ENCODE data around the gene PRG2. TPM values are rescaled to one million over a fixed set of nuclear protein-coding genes. Genes with fewer than 3 reads are reported as not detected.

The PRG2 gene
- total RNA-seq, 4 donors from 2014 or later = 0.33 TPM; not detected in 3

GRCh38 chr11:57434640-57435546 lies 44.4 kb upstream of the PRG2 start:
- TF ChIP-seq POLR2AphosphoS5 (IDR thresholded peaks at IDR 0.05) = peak; percentile 63 to 78
- no peak for TF ChIP-seq POLR2A (IDR thresholded peaks at IDR 0.05; ENCODE audit: low read depth)
- DNase-seq (ENCODE audit: extremely low spot score) = no peak
- intact Hi-C loops (cut with DNase I) = loop anchor here (5.0 kb wide), 1 partner anchor 108 kb away; no protein-coding TSS in a partner anchor
- 74% methylated on average over 15 of the region's 15 CpGs for WGBS
- Histone ChIP-seq H3K36me3 (no peaks in the 10 kb centered on the region), H3K27me3 (no peaks in the 10 kb centered on the region), H3K27ac (replicated peaks in 1 of 4) (peak overlapping the region; percentile 51 to 71 (median 60)), H3K9me3 (no peaks in the 10 kb centered on the region), H3K4me3 (no peak overlapping the region), H3K4me1 (peaks cover 13 to 42% (median 32%) of the 10 kb centered on the region in 4 donors)

GRCh38 chr11:57432714-57433163 lies 42.3 kb upstream of the PRG2 start:
- Histone ChIP-seq H3K4me3 (no peak overlapping the region), H3K4me1 (peaks cover 28 to 56% (median 44%) of the 10 kb centered on the region in 4 donors), H3K36me3 (no peaks in the 10 kb centered on the region), H3K27ac (replicated peaks in 1 of 4) (peak overlapping the region in 2 of 4 donors; percentile 4 to 12), H3K27me3 (no peaks in the 10 kb centered on the region), H3K9me3 (no peaks in the 10 kb centered on the region)
- WGBS = 75% methylated on average over 3 of the region's 7 CpGs
- intact Hi-C loops (cut with DNase I) = loop anchor here (5.0 kb wide), 1 partner anchor 105 kb away; no protein-coding TSS in a partner anchor
- no peak for TF ChIP-seq POLR2A (IDR thresholded peaks at IDR 0.05; ENCODE audit: low read depth)
- no peak for TF ChIP-seq POLR2AphosphoS5 (IDR thresholded peaks at IDR 0.05)
- TF ChIP-seq CTCF (IDR thresholded peaks at IDR 0.05) = no peak
- no peak for TF ChIP-seq EP300 (IDR thresholded peaks at IDR 0.05)
- no peak for DNase-seq (ENCODE audit: extremely low spot score)

- H3K9me3 ChIP-seq = no peaks in the 10 kb centered on the region
- TF ChIP-seq POLR2AphosphoS5 (IDR thresholded peaks at IDR 0.05) = no peak
- no peak for TF ChIP-seq POLR2A (IDR thresholded peaks at IDR 0.05; ENCODE audit: low read depth)
- TF ChIP-seq EP300 (IDR thresholded peaks at IDR 0.05) = no peak
- no peak for TF ChIP-seq CTCF (IDR thresholded peaks at IDR 0.05)
- no peaks in the 10 kb centered on the region for H3K36me3 ChIP-seq
- intact Hi-C loops (cut with DNase I) = loop anchor here (5.0 kb wide), 1 partner anchor 105 kb away; no protein-coding TSS in a partner anchor
- DNase-seq (ENCODE audit: extremely low spot score) = no peak
- peak overlapping the region in 2 of 4 donors; percentile 4 to 12 for H3K27ac ChIP-seq (replicated peaks in 1 of 4)
- WGBS = 67% methylated on average over 5 of the region's 5 CpGs
- no peak overlapping the region for H3K4me3 ChIP-seq
- no peaks in the 10 kb centered on the region for H3K27me3 ChIP-seq
- H3K4me1 ChIP-seq = peaks cover 34 to 62% (median 50%) of the 10 kb centered on the region in 4 donors
Measured at GRCh38 chr11:57432149-57432561, 41.7 kb upstream of the PRG2 start.

DNA sequence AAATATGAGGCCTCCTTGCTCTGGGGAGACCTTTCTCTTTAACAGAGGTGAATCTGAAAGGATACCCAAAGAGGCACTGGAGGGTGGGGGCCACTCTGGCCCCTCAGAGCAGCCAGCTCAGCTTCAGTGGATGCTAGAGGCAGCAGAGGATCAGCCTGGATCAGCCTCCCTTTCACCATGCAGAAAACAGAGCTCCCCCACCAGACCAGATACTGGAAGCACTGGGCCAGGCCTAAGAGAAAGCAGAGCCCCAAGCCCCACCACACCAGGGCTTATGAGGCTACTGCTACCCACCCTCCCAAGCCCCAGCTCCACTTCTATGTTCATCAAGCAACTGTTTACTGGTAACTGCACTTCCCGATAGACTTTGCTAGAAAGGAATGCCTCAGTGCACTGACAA lies 40.5 kb upstream of the PRG2 start:
- no peaks in the 10 kb centered on the region for H3K27me3 ChIP-seq
- TF ChIP-seq CTCF (IDR thresholded peaks at IDR 0.05) (no peak), EP300 (IDR thresholded peaks at IDR 0.05) (no peak), POLR2AphosphoS5 (IDR thresholded peaks at IDR 0.05) (no peak), POLR2A (IDR thresholded peaks at IDR 0.05; ENCODE audit: low read depth) (no peak)
- 80% methylated on average over 1 of the region's 1 CpG for WGBS
- peak overlapping the region in 1 of 4 donors; percentile 5 for H3K27ac ChIP-seq (replicated peaks in 1 of 4)
- intact Hi-C loops (cut with DNase I) = loop anchor here (5.0 kb wide), 1 partner anchor 104 kb away; no protein-coding TSS in a partner anchor
- no peak for DNase-seq (ENCODE audit: extremely low spot score)
- no peak overlapping the region for H3K4me3 ChIP-seq
- peaks cover 46 to 74% (median 62%) of the 10 kb centered on the region in 4 donors for H3K4me1 ChIP-seq
- H3K9me3 ChIP-seq = no peaks in the 10 kb centered on the region
- H3K36me3 ChIP-seq = no peaks in the 10 kb centered on the region

GRCh38 chr11:57429946-57430345 lies 39.5 kb upstream of the PRG2 start:
- no peaks in the 10 kb centered on the region for H3K36me3 ChIP-seq
- 78% methylated on average over 4 of the region's 4 CpGs for WGBS
- H3K9me3 ChIP-seq = no peaks in the 10 kb centered on the region
- no peaks in the 10 kb centered on the region for H3K27me3 ChIP-seq
- H3K4me1 ChIP-seq = peaks cover 53 to 79% (median 63%) of the 10 kb centered on the region in 4 donors
- no peak for DNase-seq (ENCODE audit: extremely low spot score)
- H3K4me3 ChIP-seq = no peak overlapping the region
- peak overlapping the region in 1 of 4 donors; percentile 99 for H3K27ac ChIP-seq (replicated peaks in 1 of 4)
- intact Hi-C loops (cut with DNase I) = loop anchor here (5.0 kb wide), 1 partner anchor 103 kb away; no protein-coding TSS in a partner anchor
- no peak for TF ChIP-seq CTCF (IDR thresholded peaks at IDR 0.05)
- no peak for TF ChIP-seq EP300 (IDR thresholded peaks at IDR 0.05)
- TF ChIP-seq POLR2AphosphoS5 (IDR thresholded peaks at IDR 0.05) = no peak
- no peak for TF ChIP-seq POLR2A (IDR thresholded peaks at IDR 0.05; ENCODE audit: low read depth)
